Pancreas (tissue), 10 donors: ENCODE results near the gene THEM5. TPM values are rescaled to one million over a fixed set of nuclear protein-coding genes. Genes with fewer than 3 reads are reported as not detected.
A peak's percentile ranks its signal among the peaks of the same experiment; 100 is the strongest.

Experiments
- ATAC-seq, 4 donors: fragments of 200-7000 bp; cut with Tn5 transposase; one replicate each; pipeline versions ENCODE4 v1.8.0 to v1.9.1; 2020; ENCODE audit warnings: mild to moderate bottlenecking in 4 of 4, moderate library complexity in 4 of 4
- DNase-seq, 6 donors: peaks; one replicate each; pipeline ENCODE4 v3.0.0-alpha.2; 2020
- FAIRE-seq: peaks from 2 replicates; lab custom pipeline; 2012; peaks lifted over from hg19 to GRCh38; lab: Jason Lieb, UNC
- H3K27ac ChIP-seq, 4 donors: fragments of 200-600 bp; sonication (generic); 1 replicate in 3 of 4; 2 replicates in 1 of 4; pipeline versions ENCODE4 v1.5.0 to v1.8.0; 2020
- H3K27me3 ChIP-seq, 4 donors: fragments of 200-600 bp; one replicate each; pipeline ENCODE4 v1.8.0; 2021
- H3K36me3 ChIP-seq, 3 donors: fragments of 200-600 bp; sonication (generic) in 1 of 3; one replicate each; pipeline versions ENCODE4 v1.5.0 to v1.8.0; 2020 to 2021
- H3K4me1 ChIP-seq, 3 donors: fragments of 200-600 bp; one replicate each; pipeline ENCODE4 v1.8.0; 2021
- H3K4me3 ChIP-seq, 4 donors: fragments of 200-600 bp; sonication (generic) in 2 of 4; one replicate each; pipeline versions ENCODE4 v1.5.0 to v1.8.0; 2020 to 2021
- H3K9me3 ChIP-seq, 4 donors: fragments of 200-600 bp; one replicate each; pipeline ENCODE4 v1.8.0; 2021
- CTCF ChIP-seq, 4 donors: fragments of 200-600 bp; sonication (generic) in 3 of 4; IDR thresholded peaks; one replicate each; pipeline versions ENCODE4 v1.5.0 to v1.8.0; 2021; ENCODE audit warnings: antibody characterized with exemption in 4 of 4
- WGBS, 2 donors: extraction: QIAGEN DNeasy Blood & Tissue Kit; methylation state at CpG; one replicate each; pipeline ENCODE4 v1.1.7; 2013; 5-methylcytosine and 5-hydroxymethylcytosine counted together
- intact Hi-C, 3 donors: fragments of 100-400 bp; cut with DNase I; formaldehyde crosslinking; loops; one replicate each; pipeline versions ENCODE4 v1.11.1 to v1.14.2; 2022
- polyA plus RNA-seq, 2 donors: library from polyadenylated mRNA; stranded (reverse); fragments of 200-250 nt; gene quantifications; one replicate each; pipeline ENCODE4 v1.2.3, GENCODE V29; 2013
- total RNA-seq, 6 donors: library from RNA; stranded (reverse); fragmentation: NEBNext Ultra II Directional in 4 of 6; extraction: Animal tissue kit (Norgen Biotek cat#: 25700) in 4 of 6; gene quantifications; one replicate each; pipeline versions ENCODE4 v1.2.1 to v1.2.4, GENCODE V29; 2021 to 2023
- donor health status: healthy with polysubstance abuse.
- donor health status: DM: no; HTN: no; CAD: no; lungs with moderate emphysema.
- donor health status: DM: no; HTN: no; CAD: no.
- donor health status: control.
- donor health status: control.
- donor health status: Bipolar disorder and iron deficiency.
- donor health status: DM: yes; HTN: yes; CAD: no.
- donor health status: DM: no; HTN: no; CAD: no.
- donor health status: DM: no; HTN: no; CAD: no.
- donor health status: DM: yes; HTN: yes; CAD: no.

The THEM5 gene
- total and polyA plus RNA-seq, 8 donors = 0.17 TPM; not detected in 7

DNA sequence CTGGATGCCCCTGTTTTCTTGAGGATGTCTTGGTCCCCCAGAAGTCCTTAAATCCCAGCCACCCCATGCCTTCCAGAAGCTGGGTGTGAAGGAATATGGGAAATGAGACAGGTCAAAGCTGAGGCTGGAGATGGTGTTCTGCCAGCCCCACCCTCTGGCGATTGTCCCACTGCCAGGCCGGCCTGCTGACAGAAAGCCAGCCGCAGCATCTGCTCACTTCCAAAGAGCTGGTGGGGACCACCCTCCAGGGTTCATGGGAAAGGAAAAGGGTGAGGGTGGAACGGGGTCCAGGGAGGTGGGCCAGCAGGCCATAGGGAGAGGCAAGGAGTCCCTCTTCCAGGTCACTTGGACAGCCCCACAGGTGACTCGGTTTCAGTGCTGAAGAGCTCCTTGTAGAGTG lies 46.4 kb downstream of the THEM5 start:
- Histone ChIP-seq H3K36me3 (peaks cover 0 to 23% (median 3%) of the 10 kb centered on the region in 3 donors), H3K27ac (no peak overlapping the region), H3K4me3 (no peak overlapping the region), H3K27me3 (no peaks in the 10 kb centered on the region), H3K4me1 (peaks cover 0 to 18% (median 11%) of the 10 kb centered on the region in 3 donors), H3K9me3 (no peaks in the 10 kb centered on the region)
- WGBS, 2 donors = 73 to 80% methylated on average over 5 of the region's 5 CpGs
- ATAC-seq (no peak), DNase-seq (peak in 2 of 6 donors; percentile 19 to 36), FAIRE-seq (no peak)
- TF ChIP-seq CTCF (IDR thresholded peaks at IDR 0.05) = no peak
- intact Hi-C loops = no loop called here

DNA sequence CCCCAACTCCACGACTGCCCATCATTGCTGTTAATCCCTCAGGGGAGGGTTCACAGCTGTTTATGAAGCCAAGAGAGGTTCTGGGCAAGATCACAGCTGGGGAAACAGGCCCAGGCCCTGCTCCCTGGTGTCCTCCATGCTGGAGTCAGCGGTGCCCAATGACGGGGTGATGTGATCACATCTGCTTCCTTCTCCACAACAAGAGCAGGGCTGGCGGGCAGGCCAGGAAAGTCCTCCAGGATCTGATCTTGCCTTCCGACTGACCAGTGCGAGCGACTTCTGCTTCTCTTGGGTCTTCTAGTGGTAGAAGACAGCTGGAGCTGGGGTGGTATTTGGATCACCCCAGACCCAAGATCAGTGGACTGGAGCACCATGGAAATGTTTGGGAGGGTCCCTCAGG lies 47.3 kb downstream of the THEM5 start:
- peaks cover 0 to 14% (median 3%) of the 10 kb centered on the region in 3 donors for H3K36me3 ChIP-seq
- H3K27ac ChIP-seq = no peak overlapping the region
- 81 to 84% methylated on average over 7 of the region's 7 CpGs for WGBS, 2 donors
- peak in 2 of 6 donors; percentile 13 to 70 for DNase-seq
- no peaks in the 10 kb centered on the region for H3K9me3 ChIP-seq
- H3K27me3 ChIP-seq = no peaks in the 10 kb centered on the region
- no peak for TF ChIP-seq CTCF (IDR thresholded peaks at IDR 0.05)
- FAIRE-seq = no peak
- no peak overlapping the region for H3K4me3 ChIP-seq
- intact Hi-C loops = no loop called here
- ATAC-seq = no peak
- H3K4me1 ChIP-seq = peaks cover 0 to 18% (median 11%) of the 10 kb centered on the region in 3 donors

GRCh38 chr1:151805066-151805820 lies 48.3 kb downstream of the THEM5 start, which contains the start of gene LINGO4:
TSS of gene LINGO4 (minus strand) at chr1:151805419. CDS start at chr1:151802704, 2,715 bp downstream.
- peak in 2 of 6 donors; percentile 14 to 63 for DNase-seq
- intact Hi-C loops = no loop called here
- Histone ChIP-seq H3K9me3 (no peaks in the 10 kb centered on the region), H3K4me3 (no peak within 1 kb of the TSS), H3K4me1 (peaks cover 0 to 11% (median 10%) of the 10 kb centered on the region in 3 donors), H3K36me3 (peaks cover 0 to 10% (median 3%) of the 10 kb centered on the region in 3 donors), H3K27me3 (no peaks in the 10 kb centered on the region), H3K27ac (no peak within 1 kb of the TSS)
- no peak for TF ChIP-seq CTCF (IDR thresholded peaks at IDR 0.05)
- FAIRE-seq = no peak
- ATAC-seq = peak in 2 of 4 donors; percentile 19 to 36
- 31 to 40% methylated on average over 12 of the region's 12 CpGs for WGBS, 2 donors

GRCh38 chr1:151803915-151804314 lies 49.6 kb downstream of the THEM5 start:
- Histone ChIP-seq H3K27ac (no peak overlapping the region), H3K4me3 (no peak overlapping the region), H3K4me1 (no peaks in the 10 kb centered on the region), H3K36me3 (peaks cover 0 to 10% (median 3%) of the 10 kb centered on the region in 3 donors), H3K27me3 (no peaks in the 10 kb centered on the region), H3K9me3 (no peaks in the 10 kb centered on the region)
- no peak for TF ChIP-seq CTCF (IDR thresholded peaks at IDR 0.05)
- ATAC-seq (no peak), FAIRE-seq (no peak), DNase-seq (peak in 1 of 6 donors; percentile 6)
- WGBS, 2 donors = 92 to 95% methylated on average over 3 of the region's 3 CpGs
- intact Hi-C loops = no loop called here

- Histone ChIP-seq H3K4me1 (no peaks in the 10 kb centered on the region), H3K36me3 (peaks cover 0 to 4% (median 2%) of the 10 kb centered on the region in 3 donors), H3K4me3 (no peak overlapping the region), H3K27ac (no peak overlapping the region), H3K27me3 (no peaks in the 10 kb centered on the region), H3K9me3 (no peaks in the 10 kb centered on the region)
- intact Hi-C loops = no loop called here
- ATAC-seq = no peak
- no peak for FAIRE-seq
- DNase-seq = peak in 1 of 6 donors; percentile 25
- no peak for TF ChIP-seq CTCF (IDR thresholded peaks at IDR 0.05)
Observed at GRCh38 chr1:151803164-151803563, 50.3 kb downstream of the THEM5 start.
